GM18517 (cell line): ENCODE data around the gene SLC25A41.

ENCODE experiments used
- ATAC-seq: cut with Tn5 transposase; IDR thresholded peaks from one replicate; pipeline ENCODE4 v1.9.1; 2021; ENCODE audit warnings: mild to moderate bottlenecking, moderate library complexity; ENCODE audit not compliant: unreplicated experiment

SLC25A41 gene

DNA sequence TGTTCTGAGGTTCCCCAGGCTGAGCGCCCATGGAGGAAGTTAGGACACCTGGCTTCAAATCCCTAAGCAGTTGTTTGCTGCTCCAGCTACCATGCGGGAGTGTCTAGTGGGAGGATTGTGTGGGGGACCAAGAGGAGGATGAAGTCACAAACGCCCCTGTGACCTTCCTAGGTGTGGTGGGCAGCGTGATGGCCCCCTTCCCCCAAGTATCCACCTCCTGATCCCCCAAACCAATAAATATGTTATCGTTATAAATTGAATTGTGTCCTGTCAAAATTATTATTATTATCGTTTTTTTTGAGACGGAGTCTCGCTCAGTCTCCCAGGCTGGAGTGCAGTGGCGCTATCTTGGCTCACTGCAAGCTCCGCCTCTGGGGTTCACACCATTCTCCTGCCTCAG lies at the start of gene SLC25A41:
Gene SLC25A41, minus strand, starts transcription at position 101 of the 400 bp plus-strand sequence. Its CDS starts 70 bp downstream, at position 31.
- no peak for ATAC-seq

DNA sequence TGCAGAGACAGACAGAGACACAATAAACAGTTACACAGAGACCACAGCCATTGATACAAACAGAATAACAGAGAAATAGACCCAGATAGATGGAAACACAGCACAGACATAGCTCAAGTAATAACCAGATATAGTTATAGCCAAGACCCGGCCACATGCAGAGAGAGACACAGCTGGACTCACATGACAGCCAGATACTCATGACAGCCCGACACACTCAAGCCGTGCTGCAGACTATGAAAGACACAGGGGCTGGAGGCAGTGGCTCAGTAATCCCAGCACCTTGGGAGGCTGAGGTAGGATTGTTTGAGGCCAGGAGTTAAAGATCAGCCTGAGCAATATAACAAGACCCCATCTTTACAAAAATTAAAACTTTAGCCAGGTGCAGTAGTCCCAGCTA lies 49.7 kb upstream of the SLC25A41 start:
- no peak for ATAC-seq

DNA sequence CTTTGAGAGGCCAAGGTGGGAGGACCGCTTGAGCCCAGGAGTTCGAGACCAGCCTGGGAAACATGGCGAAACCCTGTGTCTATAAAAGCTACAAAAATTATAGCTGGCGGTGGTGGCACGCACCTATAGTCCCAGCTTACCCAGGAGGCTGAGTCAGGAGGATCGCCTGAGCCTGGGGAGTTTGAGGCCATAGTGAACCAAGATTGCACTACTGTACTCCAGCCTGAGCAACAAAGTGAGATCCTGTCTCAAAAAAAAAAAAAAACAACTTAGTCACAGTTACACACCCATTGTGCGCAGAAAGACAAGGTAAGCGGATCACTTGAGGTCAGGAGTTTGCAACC lies 48.8 kb upstream of the SLC25A41 start:
- ATAC-seq: no peak

DNA sequence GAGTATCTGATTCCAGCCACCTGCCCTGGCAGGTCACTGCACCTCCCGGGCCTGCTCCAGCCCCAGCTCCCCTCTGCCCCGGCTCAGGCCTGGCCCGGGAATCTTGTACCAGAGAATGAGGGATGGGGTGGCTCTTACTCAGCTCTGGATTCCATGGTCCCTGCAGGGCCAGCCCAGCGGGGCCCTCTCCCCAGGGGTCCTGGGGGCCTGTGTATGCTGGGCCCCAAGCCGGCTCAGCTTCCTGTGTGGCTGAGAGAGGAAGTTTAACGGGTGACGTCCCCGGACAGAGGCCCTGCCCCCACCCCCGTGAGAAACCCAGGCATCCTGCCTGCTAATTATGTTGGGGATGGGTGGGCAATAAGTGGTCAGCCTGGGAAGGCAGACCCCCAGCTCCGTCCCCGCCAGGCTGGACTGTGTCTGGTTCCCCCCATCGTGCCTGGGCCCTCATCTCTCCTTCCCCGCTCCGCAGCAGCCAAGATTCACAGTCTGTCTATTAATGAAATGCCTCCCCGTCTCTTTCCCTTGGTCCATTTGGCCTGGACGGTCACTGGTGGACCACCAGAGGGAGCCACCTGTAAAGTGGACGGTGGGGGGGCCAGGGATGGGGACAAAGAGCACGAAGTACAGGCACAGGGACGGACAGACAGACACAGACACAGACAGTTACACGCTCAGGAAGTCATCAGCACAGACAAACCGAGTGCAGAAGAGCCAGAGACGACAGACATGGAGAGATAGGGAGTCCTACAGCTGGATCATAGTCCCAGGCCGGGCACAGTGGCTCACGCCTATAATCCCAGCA lies 48.2 kb upstream of the SLC25A41 start, which contains the start of gene DENND1C:
Gene DENND1C, minus strand, starts transcription at position 247 of the 802 bp plus-strand sequence. Its CDS starts 92 bp downstream, at position 155.
- no peak for ATAC-seq

DNA sequence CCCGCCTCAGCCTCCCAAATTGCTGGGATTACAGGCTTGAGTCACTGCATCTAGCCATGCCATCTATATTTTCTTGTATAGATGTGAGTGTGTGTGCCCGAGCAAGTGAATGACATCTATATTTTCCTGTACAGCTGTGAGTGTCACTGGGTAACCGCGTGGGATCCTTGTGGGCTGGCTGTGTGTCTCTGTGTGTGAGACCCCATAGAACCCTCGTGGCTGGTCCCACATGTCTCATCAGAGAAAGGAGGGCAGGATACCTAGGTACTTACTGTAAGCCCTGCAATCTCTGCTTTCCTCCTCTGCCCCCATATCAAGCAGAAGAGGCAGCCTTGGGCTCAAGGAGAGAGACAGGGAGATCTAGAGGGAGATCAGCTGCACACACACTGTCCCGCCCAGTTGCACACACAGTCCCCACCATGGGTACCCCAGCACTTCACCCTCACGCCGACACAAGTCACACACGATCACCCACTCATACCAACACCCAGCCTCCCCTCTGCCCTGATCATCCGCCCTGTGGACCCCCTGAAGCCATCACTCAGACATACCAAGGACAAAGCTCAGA lies 47.4 kb upstream of the SLC25A41 start:
- no peak for ATAC-seq

DNA sequence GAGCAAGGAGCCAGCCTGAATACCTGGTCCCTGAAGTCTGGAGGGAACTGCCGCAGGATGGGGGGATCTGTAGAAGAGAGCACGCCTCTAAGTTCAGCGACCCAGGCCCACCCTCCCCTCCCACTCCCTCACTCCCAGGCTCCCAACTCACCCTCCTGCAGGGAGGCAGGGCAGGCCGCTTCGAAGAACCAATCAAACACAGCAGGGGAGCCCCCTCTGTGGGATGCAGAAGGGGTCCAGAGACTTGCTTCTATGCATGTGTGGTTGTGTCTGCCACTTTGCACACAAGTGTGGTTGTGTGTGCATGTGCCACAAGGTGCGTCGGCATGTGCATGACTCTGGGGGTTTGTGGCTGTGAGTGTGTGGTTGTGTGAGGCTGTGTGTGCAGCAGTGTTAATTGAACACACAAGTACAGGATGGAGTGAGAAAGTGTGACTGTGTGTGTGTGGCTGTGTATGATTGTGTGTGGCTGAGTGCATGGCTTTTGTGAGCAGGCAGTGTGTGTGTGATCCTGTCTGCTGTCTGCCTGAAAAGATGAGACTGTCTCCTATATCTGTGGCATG lies 46.4 kb upstream of the SLC25A41 start:
- ATAC-seq: no peak

DNA sequence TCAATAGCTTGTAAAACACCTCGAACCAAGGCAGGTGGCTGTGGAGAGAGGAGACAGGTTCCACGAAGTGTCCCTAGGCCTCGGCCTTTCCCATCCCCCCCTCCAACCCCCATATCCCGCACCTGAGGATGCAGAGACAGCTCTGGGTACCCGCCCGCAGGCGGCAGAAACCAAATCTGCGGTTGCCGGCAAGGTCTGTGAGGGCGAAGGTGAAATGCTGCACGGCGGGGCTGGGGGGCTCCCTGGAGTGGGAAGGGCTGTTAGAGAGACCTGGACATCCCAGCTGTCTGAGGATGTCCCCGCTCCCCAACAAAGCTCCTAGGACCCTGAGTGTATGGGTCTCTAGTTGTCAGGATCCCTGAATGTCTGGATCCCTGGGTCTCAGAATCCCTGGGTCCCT lies 45.3 kb upstream of the SLC25A41 start:
- no peak for ATAC-seq

DNA sequence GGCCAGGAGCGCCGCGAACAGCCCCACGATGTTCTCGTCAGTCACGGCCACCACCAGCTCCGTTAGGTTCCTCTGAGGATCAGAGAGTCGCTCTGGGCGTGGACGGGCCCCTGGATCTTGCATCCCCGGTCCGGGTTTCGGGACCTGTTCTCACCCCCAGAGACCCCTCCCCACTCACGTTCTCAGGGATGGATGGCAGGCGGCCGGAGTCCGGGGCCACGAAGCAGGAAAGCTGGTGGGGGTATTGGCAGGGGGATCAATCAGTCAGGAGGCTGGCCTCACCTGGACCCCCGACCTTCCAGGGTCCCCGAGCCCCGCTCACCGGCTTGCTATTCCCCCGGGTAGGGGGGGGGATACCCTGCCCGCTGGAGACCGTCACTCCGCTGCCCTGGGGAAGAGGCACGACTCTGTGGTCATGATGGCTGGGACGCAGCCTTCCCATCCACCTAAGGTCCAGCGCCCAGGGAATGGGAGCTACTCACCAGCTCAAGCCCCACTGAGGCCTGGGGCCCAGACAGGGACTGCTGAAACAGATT lies 43.4 kb upstream of the SLC25A41 start:
- no peak for ATAC-seq

DNA sequence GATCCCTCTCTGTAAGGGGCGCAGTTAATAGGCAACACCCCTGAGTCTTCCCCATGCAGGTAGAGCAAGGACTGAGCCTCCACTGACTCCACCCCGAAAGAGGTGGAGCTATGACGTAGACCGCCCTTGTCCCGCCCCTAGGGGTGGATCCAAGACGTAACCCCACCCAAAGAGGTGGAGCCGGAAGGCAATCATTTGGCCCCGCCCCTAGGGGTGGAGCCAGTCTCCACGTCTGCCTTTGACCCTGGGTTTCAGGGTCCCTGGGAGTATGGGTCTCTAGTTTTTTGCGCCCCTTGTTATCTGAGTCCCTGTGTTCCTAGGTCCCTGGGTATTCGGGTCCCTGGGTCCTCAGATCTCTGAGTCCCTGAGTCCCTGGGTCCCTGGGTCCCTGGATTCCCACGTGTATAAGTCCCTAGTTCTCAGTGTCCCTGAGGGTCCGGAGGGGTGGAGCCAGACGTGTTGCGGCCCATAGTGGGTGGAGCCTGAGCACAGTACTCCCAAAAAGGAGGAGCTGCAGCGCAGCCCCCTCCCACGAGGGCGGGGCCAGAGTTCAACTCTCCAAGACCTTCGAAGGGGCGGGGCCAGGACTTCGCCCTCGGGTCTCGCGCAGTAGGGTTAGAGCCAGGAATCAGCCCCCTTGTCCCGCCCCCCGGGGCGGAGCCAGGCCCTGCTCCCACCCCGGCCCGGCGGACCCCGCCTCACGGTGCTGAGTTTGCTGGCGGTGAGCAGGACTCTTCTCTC lies 42.8 kb upstream of the SLC25A41 start:
- no peak for ATAC-seq

DNA sequence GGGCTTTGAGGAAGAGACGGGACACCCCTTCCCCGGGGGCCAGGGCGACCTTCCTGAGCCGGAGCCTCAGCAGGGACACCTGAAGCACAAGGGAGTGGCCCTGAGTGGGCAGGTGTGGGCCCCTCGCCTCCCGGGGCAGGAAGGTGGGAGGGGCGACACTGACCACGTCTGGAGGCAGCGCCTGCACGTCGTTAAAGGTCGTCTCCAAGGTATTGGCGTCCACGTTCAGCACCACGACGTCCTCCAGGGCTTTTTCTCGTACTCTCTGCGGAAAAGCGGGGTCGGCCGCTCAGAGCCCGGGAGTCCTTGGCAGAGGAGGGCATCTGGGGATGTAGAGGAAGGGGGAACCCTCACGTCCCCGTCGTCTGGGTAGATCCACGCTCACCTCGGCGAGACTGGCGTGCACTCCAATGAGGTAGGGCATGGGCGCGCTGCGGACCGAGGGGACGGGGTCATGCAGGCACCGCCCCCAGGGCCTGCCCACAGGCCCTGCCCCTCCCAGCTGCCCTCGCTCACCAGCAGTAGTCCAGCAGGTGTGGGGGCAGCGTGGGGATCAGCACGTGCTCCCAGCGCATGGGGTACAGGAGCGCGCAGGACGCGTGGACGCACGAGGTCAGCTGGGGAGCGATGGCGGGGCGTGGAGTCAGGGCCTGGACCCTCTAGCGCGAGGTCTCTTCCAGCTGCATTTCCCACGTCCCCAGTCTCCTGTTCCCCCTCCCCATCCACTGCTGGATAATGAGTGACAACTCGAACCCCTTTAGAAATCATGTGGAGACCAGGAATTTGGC lies 42.0 kb upstream of the SLC25A41 start:
- no peak for ATAC-seq

DNA sequence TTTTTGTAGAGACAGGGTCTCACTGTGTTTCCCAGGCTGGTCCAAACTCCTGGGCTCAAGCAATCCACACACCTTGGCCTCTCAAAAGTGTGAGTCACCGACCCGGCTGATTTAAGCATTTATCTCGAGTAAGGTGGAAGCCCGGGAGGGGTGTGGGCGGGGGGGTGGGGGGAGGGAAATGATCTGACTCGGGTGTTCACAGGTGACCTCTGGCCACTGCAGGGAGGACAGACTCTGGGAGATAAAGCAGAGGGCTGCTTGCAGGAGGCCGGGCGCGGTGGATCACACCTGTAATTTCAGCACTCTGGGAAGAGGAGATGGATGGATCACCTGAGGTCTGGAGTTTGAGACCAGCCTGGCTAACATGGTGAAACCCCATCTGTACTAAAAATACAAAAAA lies 40.1 kb upstream of the SLC25A41 start:
- ATAC-seq: no peak

DNA sequence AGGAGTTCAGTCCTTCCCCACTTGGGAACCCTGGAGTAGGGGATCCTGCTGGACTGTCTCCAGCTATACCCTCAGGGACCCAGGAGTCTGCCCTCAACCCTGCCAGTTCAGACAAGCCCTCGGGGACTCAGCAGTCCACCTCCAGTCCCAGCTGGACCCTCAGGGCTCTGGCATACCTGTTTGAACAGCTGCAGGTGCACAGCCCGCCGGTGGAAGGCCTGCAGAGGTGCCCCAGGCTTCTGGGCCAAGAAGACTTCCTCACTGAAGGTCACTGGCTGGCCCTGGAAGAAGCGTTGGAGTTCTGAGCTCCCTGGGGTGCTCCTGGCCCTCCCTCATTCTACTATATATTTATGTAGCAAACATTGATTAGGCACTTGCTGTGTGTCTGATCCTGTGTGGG lies 39.1 kb upstream of the SLC25A41 start:
- no peak for ATAC-seq

DNA sequence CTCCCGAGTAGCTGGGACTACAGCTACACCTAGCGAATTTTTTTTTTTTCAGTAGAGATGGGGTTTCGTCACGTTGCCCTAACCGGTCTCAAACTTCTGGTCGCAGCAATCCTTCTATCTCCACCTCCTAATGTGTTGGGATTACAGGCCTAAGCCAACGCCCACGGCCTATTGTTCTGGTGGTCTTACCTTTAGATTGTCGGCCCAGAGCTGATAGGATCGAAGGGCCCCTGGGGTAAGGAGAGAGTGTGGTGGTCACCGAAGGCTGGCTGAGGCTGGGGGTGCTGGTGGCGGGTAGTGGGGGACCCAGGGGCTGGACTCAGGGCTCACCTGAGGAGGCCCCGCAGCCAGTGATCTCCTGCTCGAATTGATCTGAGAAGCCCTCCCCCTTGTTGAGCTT lies 37.5 kb upstream of the SLC25A41 start:
- ATAC-seq: no peak

DNA sequence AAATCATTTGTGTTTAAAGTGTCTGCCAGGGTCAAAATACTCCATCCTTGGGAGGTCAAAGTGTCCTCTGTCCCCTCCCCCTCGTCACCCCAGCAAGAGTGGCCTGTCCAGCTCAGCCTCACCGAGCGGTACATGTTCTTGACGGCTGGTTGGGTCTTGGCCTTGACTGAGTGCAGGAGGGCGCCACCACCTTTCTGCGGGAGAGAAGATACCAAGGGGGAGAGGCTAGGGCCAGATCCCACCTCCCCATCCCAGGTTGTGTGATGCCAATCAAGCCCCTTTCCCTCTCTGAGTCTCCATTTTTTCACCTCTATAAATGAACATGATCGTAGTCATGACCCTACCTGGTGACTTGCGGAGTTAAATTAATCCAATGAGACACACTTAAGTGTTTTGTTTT lies 36.6 kb upstream of the SLC25A41 start:
- ATAC-seq: no peak

DNA sequence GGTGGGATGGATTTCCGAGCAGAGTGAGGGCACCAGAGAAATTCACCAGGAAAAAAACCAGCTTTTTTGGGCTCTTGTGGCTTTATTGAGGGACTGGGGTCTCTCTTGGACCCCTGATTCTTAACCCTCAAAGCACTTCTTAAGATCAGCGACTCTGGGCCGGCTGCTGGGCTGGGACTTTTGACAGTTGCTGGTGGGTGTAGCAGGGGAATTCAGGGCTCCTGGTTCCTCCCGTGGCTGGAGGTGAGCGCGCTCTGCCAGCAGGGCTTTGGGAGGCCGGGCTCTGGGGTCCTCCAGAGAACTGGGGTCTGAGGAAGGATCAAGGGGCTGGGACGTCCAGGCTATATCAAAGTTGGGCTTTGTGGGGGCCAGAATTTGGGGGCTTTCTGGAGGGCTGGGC lies 33.8 kb upstream of the SLC25A41 start:
- ATAC-seq: no peak

DNA sequence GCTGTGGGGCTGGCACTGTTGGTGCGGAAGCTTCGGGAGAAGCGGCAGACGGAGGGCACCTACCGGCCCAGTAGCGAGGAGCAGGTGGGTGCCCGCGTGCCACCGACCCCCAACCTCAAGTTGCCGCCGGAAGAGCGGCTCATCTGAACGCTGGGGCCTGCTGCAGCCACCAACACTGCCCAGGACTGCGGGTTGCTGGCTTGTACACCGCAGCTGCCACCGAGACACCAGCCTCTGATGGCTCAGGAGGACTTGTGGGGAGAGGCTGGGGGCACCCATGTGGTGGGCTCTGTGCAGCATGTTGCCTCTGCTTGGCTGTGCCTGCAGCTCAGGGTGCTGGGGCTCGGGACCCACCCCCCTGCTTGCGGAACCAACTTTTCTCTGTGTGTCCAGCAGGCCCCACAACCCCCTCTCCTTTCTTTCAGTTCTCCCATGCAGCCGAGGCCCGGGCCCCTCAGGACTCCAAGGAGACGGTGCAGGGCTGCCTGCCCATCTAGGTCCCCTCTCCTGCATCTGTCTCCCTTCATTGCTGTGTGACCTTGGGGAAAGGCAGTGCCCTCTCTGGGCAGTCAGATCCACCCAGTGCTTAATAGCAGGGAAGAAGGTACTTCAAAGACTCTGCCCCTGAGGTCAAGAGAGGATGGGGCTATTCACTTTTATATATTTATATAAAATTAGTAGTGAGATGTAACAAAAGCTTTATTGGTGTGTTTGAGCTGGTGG lies 33.1 kb upstream of the SLC25A41 start:
- ATAC-seq: no peak

DNA sequence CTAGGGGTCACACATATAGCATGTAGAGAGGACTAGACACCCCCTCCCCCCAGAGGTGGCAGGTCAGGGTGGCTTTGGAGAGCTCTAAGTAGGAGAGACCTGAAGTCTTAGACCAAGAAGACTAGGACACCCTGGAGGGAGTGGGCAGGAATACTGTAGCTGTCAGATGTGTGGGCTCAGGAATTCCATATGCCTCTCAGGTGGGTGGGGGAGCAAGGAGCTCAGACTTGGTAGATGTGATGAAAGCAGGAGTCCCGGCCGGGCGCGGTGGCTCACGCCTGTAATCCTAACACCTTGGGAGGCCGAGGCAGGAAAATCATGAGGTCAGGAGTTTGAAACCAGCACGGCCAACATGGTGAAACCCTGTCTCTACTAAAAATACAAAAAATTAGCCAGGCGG lies 32.1 kb upstream of the SLC25A41 start:
- ATAC-seq: no peak

DNA sequence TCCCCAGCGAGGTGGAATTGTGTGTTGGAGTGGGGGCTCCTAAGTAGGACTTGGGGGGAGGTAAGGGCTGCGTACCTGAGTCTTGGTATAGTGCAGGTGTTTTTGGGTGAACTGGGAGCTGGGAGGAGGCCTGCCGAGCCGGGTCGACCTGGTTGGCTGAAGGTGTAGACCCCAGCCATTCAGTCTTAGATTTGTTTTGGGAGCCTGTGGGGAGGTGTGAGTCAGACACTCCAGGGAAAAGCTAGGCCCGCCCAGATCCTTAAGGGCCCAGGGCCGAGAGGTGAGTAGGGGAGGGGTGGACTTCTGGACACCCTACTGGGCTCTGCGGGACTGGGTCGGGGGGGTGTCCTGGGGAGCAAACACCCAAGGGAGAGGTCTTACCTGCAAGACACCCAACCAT lies 31.4 kb upstream of the SLC25A41 start:
- ATAC-seq: no peak

DNA sequence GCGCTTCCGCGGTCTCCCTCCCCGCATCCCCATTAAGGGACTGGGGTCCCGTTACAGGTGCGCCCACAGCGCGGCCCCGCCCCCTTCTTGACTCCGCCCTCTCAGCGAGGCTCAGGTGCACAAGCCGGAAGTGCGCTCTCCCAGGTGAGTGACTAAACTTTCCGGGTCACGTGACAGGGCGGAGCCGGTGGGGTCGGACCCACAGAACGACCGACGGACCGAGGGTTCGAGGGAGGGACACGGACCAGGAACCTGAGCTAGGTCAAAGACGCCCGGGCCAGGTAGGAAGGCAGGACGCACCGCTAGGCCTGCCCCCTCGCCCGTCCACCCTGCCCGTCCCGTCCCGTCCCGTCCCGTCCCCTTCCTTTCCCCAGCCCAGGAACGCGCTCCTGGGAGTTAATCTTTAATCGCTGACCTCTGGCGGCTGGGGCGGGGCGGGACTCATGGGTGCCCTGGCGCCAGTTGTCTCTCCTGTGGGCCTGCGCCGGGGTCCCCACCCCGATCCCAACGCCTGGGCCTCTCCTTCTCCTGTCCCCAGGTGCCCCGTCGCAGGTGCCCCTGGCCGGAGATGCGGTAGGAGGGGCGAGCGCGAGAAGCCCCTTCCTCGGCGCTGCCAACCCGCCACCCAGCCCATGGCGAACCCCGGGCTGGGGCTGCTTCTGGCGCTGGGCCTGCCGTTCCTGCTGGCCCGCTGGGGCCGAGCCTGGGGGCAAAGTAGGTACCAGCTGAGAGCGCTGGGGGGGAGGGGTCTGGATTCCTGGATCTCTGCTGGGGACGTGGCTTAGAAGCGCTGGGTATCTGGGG lies 30.7 kb upstream of the SLC25A41 start, which contains the start of gene CRB3:
Gene CRB3, plus strand, starts transcription at position 202 of the 804 bp plus-strand sequence. Its CDS starts 431 bp downstream, at position 633.
- no peak for ATAC-seq
